ENCODE data around the gene SLC46A1. TPM values are rescaled to one million over a fixed set of nuclear protein-coding genes. Genes with fewer than 3 reads are reported as not detected.

Gene SLC46A1
- total and polyA plus RNA-seq, 10 of the 15 experiments (the other 5 are each of a cell fraction or from before 2014, with no cell fraction given): 1.7 to 6.9 (median 4.0) TPM

- no peak overlapping the region for H3K9ac ChIP-seq (ENCODE audit: control insufficient read depth, insufficient read depth, low read length)
- H3K4me2 ChIP-seq (ENCODE audit: control insufficient read depth, insufficient read depth): no peak overlapping the region
- no peak overlapping the region for H3K4me3 ChIP-seq
- DNase-seq (ENCODE audit: low read depth, low spot score): no peak
- ChIA-PET SMC1A (ENCODE audit: uncharacterized antibody, unreplicated experiment) (interaction anchor here (1.1 to 1.2 kb wide), 2 partner anchors 8 to 19 kb away, joined by 3 read pairs; no protein-coding TSS in a partner anchor), RAD21 (ENCODE audit: unreplicated experiment) (interaction anchor here (1.1 kb wide), 1 partner anchor 19 kb away, joined by 3 read pairs; no protein-coding TSS in a partner anchor), CTCF (interaction anchor here (6.2 kb wide), 1 partner anchor 18 kb away, joined by 37 read pairs; no protein-coding TSS in a partner anchor), POLR2A (interaction anchor here (1.0 kb wide), 1 partner anchor 62 kb away, joined by 3 read pairs; the partner anchor contains the start of gene TNFAIP1)
- ATAC-seq: no peak
- intact Hi-C loops (cut with micrococcal nuclease; ENCODE audit: unreplicated experiment): no loop called here
- H4K20me1 ChIP-seq (ENCODE audit: control insufficient read depth, insufficient read depth): no peaks in the 10 kb centered on the region
- BruUV-seq (replicated peaks): no TSS peak
- no peaks in the 10 kb centered on the region for H3K79me2 ChIP-seq (ENCODE audit: control insufficient read depth, insufficient read depth, low read length)
- 69% methylated on average over 7 of the region's 7 CpGs for WGBS (ENCODE audit: insufficient coverage, insufficient replicate concordance, low lambda C conversion rate, missing lambda C conversion rate)
- no peaks in the 10 kb centered on the region for H3K27me3 ChIP-seq (replicated peaks in 1 of 2; ENCODE audit: control insufficient read depth in 2 of 2, insufficient read depth in 2 of 2, low read length in 1 of 2)
- no peaks in the 10 kb centered on the region for H3K9me3 ChIP-seq (replicated peaks; ENCODE audit: control insufficient read depth, insufficient read depth, low read length)
- H2AFZ ChIP-seq (ENCODE audit: control insufficient read depth, low read depth, low read length): no peak overlapping the region
- no peak overlapping the region for H3K27ac ChIP-seq (ENCODE audit: control insufficient read depth, insufficient read depth)
- in situ Hi-C loops (cut with MboI): no loop called here
- TF ChIP-seq SKIL (IDR thresholded peaks at IDR 0.05; ENCODE audit: low read depth, poor library complexity, severe bottlenecking) (no peak), WRNIP1 (IDR thresholded peaks at IDR 0.05; ENCODE audit: borderline replicate concordance, low read depth, low read length) (no peak), CREM (IDR thresholded peaks at IDR 0.05; ENCODE audit: low read depth) (no peak), NFYA (IDR thresholded peaks at IDR 0.05; ENCODE audit: borderline replicate concordance, low read depth, low read length) (no peak), ZBTB4 (CRISPR knock-in tag; IDR thresholded peaks at IDR 0.05) (no peak), SPI1 (IDR thresholded peaks at IDR 0.05; ENCODE audit: borderline replicate concordance, insufficient read depth, low read depth, low read length) (no peak), SRF (IDR thresholded peaks at IDR 0.05; ENCODE audit: low read depth in 2 of 2, low read length in 2 of 2) (no peak), CBX3 (IDR thresholded peaks at IDR 0.05; ENCODE audit: borderline replicate concordance, low read depth) (no peak), EZH2 (IDR thresholded peaks at IDR 0.05; ENCODE audit: borderline replicate concordance, control insufficient read depth, low read depth, low read length) (no peak), HDAC6 (IDR thresholded peaks at IDR 0.05; ENCODE audit: unreplicated experiment) (no peak), POLR2AphosphoS2 (IDR thresholded peaks at IDR 0.05; ENCODE audit: low read depth, low read length) (no peak), FOXK2 (IDR thresholded peaks at IDR 0.05) (no peak), SUZ12 (IDR thresholded peaks at IDR 0.05; ENCODE audit: unreplicated experiment) (no peak), STAT3 (IDR thresholded peaks at IDR 0.05; ENCODE audit: low read depth, low read length) (no peak), FOS (IDR thresholded peaks at IDR 0.05; ENCODE audit: borderline replicate concordance, extremely low read depth, insufficient read length) (no peak)
- no peaks in the 10 kb centered on the region; the same call in 1 of the 2 replicates for H3K4me1 ChIP-seq (ENCODE audit: control insufficient read depth, insufficient read depth, low read length)
- FAIRE-seq: no peak
- peaks cover 1 to 6% of the 10 kb centered on the region in 2 experiments; a peak in 3 of 4 replicates for H3K36me3 ChIP-seq (ENCODE audit: control insufficient read depth in 2 of 2, insufficient read depth in 2 of 2, low read length in 1 of 2)
These were observed 8.2 kb downstream of the SLC46A1 start for GRCh38 chr17:28397687-28398279.
